Astrocyte (in vitro differentiated cells and primary cell): ENCODE data around the gene ARHGAP23. TPM values are rescaled to one million over a fixed set of nuclear protein-coding genes. Genes with fewer than 3 reads are reported as not detected.

ENCODE experiments used
- DNase-seq: peaks from one replicate; pipeline ENCODE4 v3.0.0-alpha.2; 2010; ENCODE audit warnings: low read depth
- FAIRE-seq: peaks from 2 replicates; lab custom pipeline; 2011; peaks lifted over from hg19 to GRCh38; lab: Jason Lieb, UNC
- H2AFZ ChIP-seq: 2 replicates; pipeline ENCODE4 v1.6.0; 2012; ENCODE audit warnings: low read depth, low read length, inconsistent platforms
- H3K27ac ChIP-seq: 2 replicates; pipeline ENCODE4 v1.5.1; 2011; ENCODE audit warnings: low read depth, low read length, inconsistent platforms
- H3K27me3 ChIP-seq: 2 replicates; pipeline ENCODE4 v1.6.0; 2011; ENCODE audit warnings: low read length, inconsistent platforms; ENCODE audit not compliant: insufficient read depth
- H3K36me3 ChIP-seq: 2 replicates; pipeline ENCODE4 v1.5.1; 2011; ENCODE audit warnings: low read length, inconsistent platforms; ENCODE audit not compliant: insufficient read depth
- H3K4me1 ChIP-seq: 2 replicates; pipeline ENCODE4 v1.5.1; 2011; ENCODE audit warnings: low read length, inconsistent platforms; ENCODE audit not compliant: insufficient read depth
- H3K4me2 ChIP-seq: 2 replicates; pipeline ENCODE4 v1.6.0; 2012; ENCODE audit warnings: low read length, inconsistent platforms
- H3K4me3 ChIP-seq: 2 replicates; pipeline ENCODE4 v1.5.1; 2011; ENCODE audit warnings: low read depth, mild to moderate bottlenecking, low read length, inconsistent platforms; ENCODE audit not compliant: insufficient read depth
- H3K79me2 ChIP-seq: 2 replicates; pipeline ENCODE4 v1.6.0; 2012; ENCODE audit warnings: mild to moderate bottlenecking, low read length, inconsistent platforms; ENCODE audit not compliant: insufficient read depth
- H3K9ac ChIP-seq: 2 replicates; pipeline ENCODE4 v1.6.0; 2012; ENCODE audit warnings: mild to moderate bottlenecking, low read length, inconsistent platforms
- H3K9me3 ChIP-seq: 2 replicates; pipeline ENCODE4 v1.5.1; 2012; ENCODE audit warnings: low read depth, mild to moderate bottlenecking, low read length, inconsistent platforms; ENCODE audit not compliant: insufficient read depth
- H4K20me1 ChIP-seq: 2 replicates; pipeline ENCODE4 v1.6.0; 2012; ENCODE audit warnings: low read length, inconsistent platforms; ENCODE audit not compliant: insufficient read depth
- H3K27ac Mint-ChIP-seq: one replicate; pipeline ENCODE4 v1.8.0; 2021; ENCODE audit warnings: mild to moderate bottlenecking, mixed read lengths; ENCODE audit not compliant: unreplicated experiment
- H3K27me3 Mint-ChIP-seq: one replicate; pipeline ENCODE4 v1.8.0; 2021; ENCODE audit warnings: low read depth, mixed read lengths; ENCODE audit not compliant: unreplicated experiment
- H3K36me3 Mint-ChIP-seq: one replicate; pipeline ENCODE4 v1.8.0; 2021; ENCODE audit warnings: low read depth, mixed read lengths; ENCODE audit not compliant: unreplicated experiment
- H3K4me1 Mint-ChIP-seq: one replicate; pipeline ENCODE4 v1.8.0; 2021; ENCODE audit warnings: low read depth, mixed read lengths; ENCODE audit not compliant: unreplicated experiment
- H3K4me3 Mint-ChIP-seq: one replicate; pipeline ENCODE4 v1.8.0; 2021; ENCODE audit warnings: mild to moderate bottlenecking, moderate library complexity, mixed read lengths; ENCODE audit not compliant: unreplicated experiment
- H3K9me3 Mint-ChIP-seq: one replicate; pipeline ENCODE4 v1.8.0; 2021; ENCODE audit warnings: mild to moderate bottlenecking, mixed read lengths; ENCODE audit not compliant: unreplicated experiment
- CTCF ChIP-seq: IDR thresholded peaks from 2 replicates; pipeline ENCODE4 v1.5.1; 2011; ENCODE audit warnings: low read depth, mild to moderate bottlenecking, inconsistent platforms, low read length, moderate library complexity; ENCODE audit not compliant: insufficient read depth
- EZH2 ChIP-seq: IDR thresholded peaks from 2 replicates; pipeline ENCODE4 v1.6.1; 2012; ENCODE audit warnings: mild to moderate bottlenecking, low read length, inconsistent platforms; ENCODE audit not compliant: insufficient read depth
- total RNA-seq: library from RNA; stranded (reverse); gene quantifications from 2 replicates; pipeline ENCODE4 v1.2.1, GENCODE V29; 2021

ARHGAP23 gene
- total RNA-seq, 1 donor from 2014 or later, result 118 TPM

- H3K9ac ChIP-seq, result peak overlapping the region; percentile 93
- H3K36me3 Mint-ChIP-seq, result peaks cover 28% of the 10 kb centered on the region
- H3K27me3 ChIP-seq, result no peaks in the 10 kb centered on the region
- DNase-seq (no peak), FAIRE-seq (no peak)
- peaks cover 30% of the 10 kb centered on the region for H3K4me1 ChIP-seq
- no peak overlapping the region for H3K4me3 ChIP-seq
- H3K27ac ChIP-seq, result peak overlapping the region; percentile 27
- no peak for TF ChIP-seq EZH2
- H3K4me2 ChIP-seq, result peak overlapping the region; percentile 94
- no peaks in the 10 kb centered on the region for H3K27me3 Mint-ChIP-seq
- no peaks in the 10 kb centered on the region for H3K9me3 ChIP-seq
- H3K27ac Mint-ChIP-seq, result peak overlapping the region; percentile 56
- no peak overlapping the region for H2AFZ ChIP-seq
- peaks cover 4% of the 10 kb centered on the region for H3K9me3 Mint-ChIP-seq
- no peak overlapping the region for H3K4me3 Mint-ChIP-seq
- peaks cover 25% of the 10 kb centered on the region for H3K36me3 ChIP-seq
- peaks cover 82% of the 10 kb centered on the region for H3K79me2 ChIP-seq
- H4K20me1 ChIP-seq, result peaks cover 73% of the 10 kb centered on the region
- H3K4me1 Mint-ChIP-seq, result peaks cover 30% of the 10 kb centered on the region
These were observed 35.2 kb downstream of the ARHGAP23 start for GRCh38 chr17:38463451-38463858.

- H3K4me3 ChIP-seq, result peak overlapping the region; percentile 25
- no peaks in the 10 kb centered on the region for H3K27me3 ChIP-seq
- H3K9ac ChIP-seq, result peak overlapping the region; percentile 93
- Mint-ChIP-seq H3K36me3 (peaks cover 28% of the 10 kb centered on the region), H3K9me3 (peaks cover 4% of the 10 kb centered on the region), H3K4me1 (peaks cover 30% of the 10 kb centered on the region), H3K27me3 (no peaks in the 10 kb centered on the region), H3K27ac (peak overlapping the region; percentile 26), H3K4me3 (peak overlapping the region; percentile 22)
- DNase-seq, result no peak
- H3K79me2 ChIP-seq, result peaks cover 82% of the 10 kb centered on the region
- peaks cover 22% of the 10 kb centered on the region for H3K36me3 ChIP-seq
- H3K9me3 ChIP-seq, result no peaks in the 10 kb centered on the region
- TF ChIP-seq CTCF, result no peak
- H2AFZ ChIP-seq, result no peak overlapping the region
- peak overlapping the region; percentile 98 for H3K27ac ChIP-seq
- peaks cover 36% of the 10 kb centered on the region for H3K4me1 ChIP-seq
- FAIRE-seq, result no peak
- peaks cover 73% of the 10 kb centered on the region for H4K20me1 ChIP-seq
- peak overlapping the region; percentile 94 for H3K4me2 ChIP-seq
These were observed 36.0 kb downstream of the ARHGAP23 start for GRCh38 chr17:38464251-38464722.

GRCh38 chr17:38464723-38465390 lies 36.6 kb downstream of the ARHGAP23 start:
- Mint-ChIP-seq H3K27ac (peak overlapping the region; percentile 62), H3K36me3 (peaks cover 28% of the 10 kb centered on the region), H3K4me3 (peak overlapping the region; percentile 20), H3K4me1 (peaks cover 30% of the 10 kb centered on the region), H3K27me3 (no peaks in the 10 kb centered on the region), H3K9me3 (peaks cover 4% of the 10 kb centered on the region)
- Histone ChIP-seq H3K9me3 (no peaks in the 10 kb centered on the region), H3K79me2 (peaks cover 77% of the 10 kb centered on the region), H3K9ac (peak overlapping the region; percentile 93), H3K27ac (peak overlapping the region; percentile 98), H3K27me3 (no peaks in the 10 kb centered on the region), H3K4me1 (peaks cover 42% of the 10 kb centered on the region), H2AFZ (no peak overlapping the region), H3K4me3 (peak overlapping the region; percentile 57), H3K4me2 (peak overlapping the region; percentile 94), H4K20me1 (peaks cover 73% of the 10 kb centered on the region), H3K36me3 (peaks cover 21% of the 10 kb centered on the region)
- DNase-seq (peak; percentile 91), FAIRE-seq (no peak)
- TF ChIP-seq EZH2 (no peak), CTCF (no peak)
